ENCODE results near the gene CSNK1G1.

CSNK1G1 gene

DNA sequence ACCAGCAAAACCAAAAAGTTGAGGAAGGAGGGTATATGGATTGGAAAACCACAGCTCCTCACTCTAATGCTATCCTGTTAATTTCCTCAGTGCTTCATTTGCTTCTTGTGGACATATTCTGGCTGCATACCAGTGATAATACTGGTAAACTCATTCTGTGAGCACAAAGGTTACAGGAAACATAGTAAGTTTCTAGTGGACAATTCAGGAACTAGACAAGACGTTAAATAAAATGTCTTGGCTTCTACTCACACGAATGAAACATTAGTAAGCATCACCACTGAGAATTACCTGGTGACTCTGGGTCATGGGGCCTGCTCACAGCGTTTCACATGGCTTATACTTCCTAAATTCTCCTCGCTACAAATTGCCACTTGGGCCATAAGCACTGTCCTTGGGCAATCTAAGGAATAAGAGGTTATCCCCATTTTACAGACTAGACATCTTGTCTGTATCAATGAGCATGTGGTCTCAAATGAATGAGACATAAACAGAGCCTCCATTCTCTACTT lies 173.1 kb downstream of the CSNK1G1 start:
- no peak for DNase-seq

DNA sequence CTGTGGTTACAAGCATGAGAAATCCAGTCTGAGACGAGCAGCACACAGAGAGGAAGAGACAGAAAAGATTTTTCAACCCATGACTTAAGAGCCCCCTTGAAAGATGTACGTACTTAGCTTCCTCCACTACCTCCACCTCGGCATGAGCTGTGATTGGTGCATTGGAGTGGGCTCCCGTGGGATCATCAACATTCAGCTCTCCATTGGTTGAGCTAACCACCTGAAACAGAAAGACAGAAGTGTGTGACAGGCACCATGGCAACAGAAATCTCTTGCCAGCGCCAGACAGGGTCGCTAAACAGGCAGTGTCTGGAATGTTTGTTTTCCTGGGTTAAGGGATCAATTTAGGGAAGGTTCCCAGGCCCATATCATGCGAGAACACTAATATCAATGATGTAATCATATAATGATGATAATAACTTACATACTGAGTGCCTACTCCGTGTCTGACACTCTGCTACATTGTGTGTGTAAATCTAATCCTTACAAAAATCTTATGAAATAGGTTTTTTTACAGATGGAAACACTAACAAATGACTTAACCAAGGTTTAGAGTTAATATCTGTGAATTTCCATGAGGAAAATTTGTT lies 175.6 kb downstream of the CSNK1G1 start:
- no peak for DNase-seq

DNA sequence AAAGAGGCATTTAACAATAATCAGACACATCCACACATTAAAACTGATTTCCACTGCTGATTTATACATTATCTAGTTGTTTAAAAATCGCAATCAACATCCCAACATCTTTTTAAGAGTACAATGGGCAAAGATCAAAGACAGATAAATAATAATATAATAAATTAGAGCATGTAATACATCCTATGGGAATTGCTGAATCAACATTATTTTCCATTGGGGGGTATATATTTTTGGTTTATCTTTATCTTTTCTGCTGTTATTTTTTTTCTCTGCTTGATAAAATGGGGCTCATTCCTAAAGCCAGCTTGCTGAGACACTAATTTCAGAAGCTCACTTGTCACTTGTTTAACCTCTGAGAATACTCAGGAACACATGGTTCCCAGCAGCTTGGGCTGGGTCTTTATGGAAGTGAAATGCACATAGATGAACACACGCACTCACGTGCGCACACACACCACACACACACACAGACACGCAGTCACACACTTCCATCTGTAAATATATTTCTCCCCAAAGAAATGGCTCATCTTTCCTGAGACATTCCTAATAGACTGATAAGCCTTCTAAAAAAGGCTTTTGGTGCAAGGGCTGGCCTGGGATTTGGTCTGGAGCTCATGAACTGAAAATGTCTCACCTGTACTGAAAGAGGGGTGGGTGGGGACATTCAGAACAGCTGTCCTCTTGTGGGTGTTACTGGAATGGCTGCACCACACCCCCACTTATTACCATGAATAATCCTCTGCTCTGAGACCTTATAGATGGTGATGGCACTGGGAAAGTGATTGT lies 189.7 kb downstream of the CSNK1G1 start:
- DNase-seq: no peak

DNA sequence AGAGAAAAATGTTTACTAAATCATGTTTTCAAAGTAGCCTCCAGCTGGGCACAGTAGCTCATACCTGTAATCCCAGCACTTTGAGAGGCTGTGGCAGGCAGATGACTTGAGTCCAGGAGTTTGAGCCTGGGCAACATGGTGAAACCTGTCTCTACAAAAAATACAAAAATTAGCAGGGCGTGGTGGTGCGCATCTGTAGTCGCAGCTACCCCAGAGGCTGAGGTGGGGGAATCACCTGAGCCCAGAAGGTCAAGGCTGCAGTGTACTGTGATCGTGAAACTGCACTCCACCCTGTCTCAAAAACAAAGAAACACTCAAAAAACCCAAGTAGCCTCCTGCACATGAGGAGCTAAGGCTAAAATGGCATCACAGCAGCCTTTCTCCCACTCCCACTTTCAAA lies 191.5 kb downstream of the CSNK1G1 start:
- no peak for DNase-seq

DNA sequence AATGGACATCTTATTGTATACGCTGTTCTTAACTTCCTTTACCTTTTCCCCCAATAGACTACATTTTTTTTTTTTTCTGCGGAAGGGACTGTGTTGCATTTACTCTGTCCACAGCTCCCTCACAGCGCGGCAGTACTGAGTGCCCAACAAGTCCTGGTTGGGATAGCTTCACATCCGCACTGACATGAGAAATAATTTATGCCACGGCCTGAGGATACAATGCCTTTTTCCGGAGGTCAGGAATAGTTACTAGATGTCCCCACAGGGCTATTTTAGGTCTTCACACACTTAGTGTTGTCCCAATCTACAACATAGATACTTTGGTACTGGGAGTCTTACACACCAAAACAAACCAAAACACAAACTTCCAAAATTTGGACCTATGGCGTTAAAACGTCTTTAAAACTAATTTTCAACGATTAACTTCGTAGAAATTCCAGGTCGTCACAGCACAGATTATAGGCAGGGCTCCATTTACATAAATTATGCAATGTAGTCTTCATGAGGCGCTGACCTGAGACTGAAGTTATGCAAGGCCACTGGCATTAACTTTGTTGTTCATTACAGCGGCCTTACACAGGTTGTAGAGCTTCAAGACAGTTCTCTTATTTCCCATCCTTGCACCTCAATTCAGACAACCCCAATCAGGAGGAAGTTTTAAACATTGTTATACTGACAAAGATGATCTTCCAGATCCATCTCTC lies 192.2 kb downstream of the CSNK1G1 start:
- DNase-seq: no peak

DNA sequence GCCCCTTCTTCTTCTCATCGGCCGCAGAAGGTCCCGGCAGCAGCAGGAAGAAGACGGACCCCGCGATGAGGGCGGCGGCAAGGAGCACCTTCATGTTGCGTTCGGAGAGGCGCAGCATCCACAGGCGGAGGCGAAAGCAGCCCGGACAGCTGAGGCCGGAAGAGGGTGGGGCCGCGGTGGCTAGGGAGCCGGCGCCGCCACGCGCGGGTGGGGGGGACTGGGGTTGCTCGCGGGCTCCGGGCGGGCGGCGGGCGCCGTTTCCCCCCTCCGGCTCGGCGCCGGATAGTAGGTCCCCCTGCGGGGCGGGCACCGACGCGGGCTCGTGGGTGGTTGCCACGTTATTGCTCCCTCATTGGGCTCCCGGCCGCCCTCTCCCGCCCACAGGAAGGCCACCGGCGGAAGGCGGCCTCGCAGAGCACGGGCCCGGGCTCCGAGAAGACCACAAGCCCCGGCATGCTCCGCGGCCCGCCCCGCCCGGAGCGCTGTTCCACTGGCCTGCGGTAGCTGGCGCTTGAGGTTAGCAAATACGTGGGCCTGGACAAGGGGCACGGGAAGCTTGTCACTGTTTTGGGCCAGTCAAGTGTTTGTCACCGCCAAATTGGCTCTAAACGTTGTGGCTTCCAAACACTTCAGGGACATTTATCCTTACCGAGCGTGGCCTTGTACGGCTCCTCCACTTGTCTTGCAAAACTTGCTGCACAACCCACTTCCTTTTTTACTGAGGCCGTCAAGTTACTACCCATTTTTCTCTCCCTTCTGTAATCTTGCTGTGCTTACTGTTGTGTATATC lies 192.9 kb downstream of the CSNK1G1 start, which contains the start of gene PPIB:
Gene PPIB (minus strand): TSS at position 154 of the 790 bp plus-strand sequence. CDS start 36 bp downstream, at position 118.
- peak; percentile 98 for DNase-seq

DNA sequence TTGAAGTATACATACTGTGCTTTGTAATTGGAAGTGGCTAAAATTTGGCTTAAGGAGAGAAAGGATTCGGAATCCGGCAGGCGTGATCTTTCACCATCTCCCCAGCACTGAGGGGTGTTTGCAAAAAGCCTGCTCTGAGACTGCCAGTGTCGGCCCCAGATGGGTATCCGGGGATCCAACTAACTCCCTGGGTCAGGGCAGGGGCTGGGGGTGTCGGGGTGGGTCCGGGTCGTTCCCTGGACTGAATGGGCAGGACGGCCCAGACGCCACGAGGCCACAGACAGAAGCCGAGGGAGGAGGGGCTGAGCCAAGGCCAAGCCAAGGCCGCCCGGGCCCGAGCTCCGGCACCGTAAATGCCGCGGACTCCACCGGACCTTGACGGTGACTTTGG lies 193.5 kb downstream of the CSNK1G1 start:
- DNase-seq: no peak

DNA sequence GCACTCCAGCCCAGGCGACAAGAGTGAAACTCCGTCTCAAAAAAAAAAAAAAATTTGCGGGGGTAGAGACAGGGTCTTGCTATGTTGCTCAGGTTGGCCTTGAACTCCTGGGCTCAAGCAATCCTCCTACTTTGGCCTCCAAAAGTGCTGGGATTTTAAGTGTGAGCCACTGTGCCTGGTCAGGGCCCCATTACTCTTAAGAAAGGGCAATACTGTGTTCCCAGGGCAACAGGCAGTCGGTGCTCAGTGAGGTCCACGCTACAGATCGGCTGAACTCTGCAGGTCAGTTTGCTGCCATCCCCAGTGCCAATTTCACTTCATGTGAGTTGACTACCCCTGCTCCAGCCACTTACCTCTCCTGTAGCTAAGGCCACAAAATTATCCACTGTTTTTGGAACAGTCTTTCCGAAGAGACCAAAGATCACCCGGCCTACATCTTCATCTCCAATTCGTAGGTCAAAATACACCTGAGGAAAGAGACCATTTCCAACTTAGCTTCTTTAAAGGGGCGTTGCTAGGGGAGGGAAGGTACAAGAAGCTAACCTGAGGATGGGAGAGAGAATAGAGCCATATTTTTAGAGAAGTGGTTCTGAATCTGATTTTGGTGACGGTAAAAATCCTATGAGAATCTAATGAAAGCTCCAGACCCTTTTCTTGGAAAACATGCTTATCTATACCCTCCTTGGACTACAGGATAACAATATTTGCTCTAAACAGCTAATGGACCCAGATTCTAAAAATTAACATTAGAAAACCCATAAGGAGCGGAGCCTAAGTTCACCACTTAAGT lies 194.1 kb downstream of the CSNK1G1 start:
- no peak for DNase-seq

DNA sequence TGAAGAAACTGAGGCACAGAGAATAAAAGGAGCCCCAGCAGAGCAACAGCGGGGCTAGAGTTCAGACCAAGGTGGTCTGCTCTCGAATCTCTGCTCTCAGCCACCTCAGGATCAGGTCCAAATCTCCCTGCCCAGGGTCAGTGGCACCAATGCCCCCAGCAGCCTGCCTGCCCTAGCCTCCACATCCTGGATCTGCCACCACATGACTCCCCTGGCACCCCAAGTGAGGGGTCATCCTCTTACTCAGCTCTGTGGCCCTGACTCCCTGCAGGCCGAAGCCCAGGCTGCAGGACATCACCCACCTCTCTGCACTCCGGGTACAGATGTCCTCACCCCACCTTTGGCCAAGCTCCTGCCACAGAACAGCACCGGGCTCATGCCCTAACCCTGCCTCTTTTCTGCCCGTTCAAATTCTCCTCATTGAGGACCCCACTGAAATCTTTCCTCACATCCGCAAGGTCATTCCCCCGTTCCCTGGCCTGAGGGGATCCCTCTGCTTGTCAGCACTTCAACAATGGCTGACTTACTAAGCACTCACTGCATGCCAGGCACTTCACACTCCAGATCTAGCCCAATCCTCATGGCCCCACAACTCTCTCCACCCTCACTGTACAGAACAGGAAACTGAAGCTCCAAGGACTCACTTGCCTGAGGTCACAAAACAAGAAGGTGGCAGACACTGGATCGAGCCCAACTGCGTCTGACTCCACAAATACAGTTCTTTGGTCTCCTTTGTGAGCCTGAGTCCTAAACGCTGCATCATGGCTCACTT lies 197.4 kb downstream of the CSNK1G1 start:
- no peak for DNase-seq

DNA sequence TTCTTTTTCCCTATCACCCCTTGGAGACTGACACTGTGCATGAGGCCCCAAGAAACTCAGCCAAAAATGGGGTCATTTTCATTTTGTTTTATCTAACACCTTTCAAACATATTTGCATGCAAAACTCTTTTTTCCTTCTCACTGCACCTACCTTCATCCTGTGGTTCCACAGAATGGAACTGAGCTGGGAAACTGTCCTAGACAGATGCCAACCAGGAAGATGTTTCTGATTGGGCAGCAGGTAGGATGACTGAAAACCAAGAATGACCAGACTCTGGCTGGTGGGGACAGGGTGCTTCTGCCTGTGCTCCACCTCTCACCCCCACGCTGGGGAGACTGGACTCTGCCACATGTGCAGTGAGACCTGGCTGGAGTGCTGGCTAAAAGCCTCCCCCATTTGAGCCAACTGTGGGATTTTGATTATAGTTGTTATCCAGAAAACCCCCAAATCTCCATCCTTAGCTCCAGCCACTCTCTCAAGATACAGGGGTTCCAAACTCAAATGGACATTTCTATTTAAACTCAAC lies 198.3 kb downstream of the CSNK1G1 start:
- DNase-seq: no peak

DNA sequence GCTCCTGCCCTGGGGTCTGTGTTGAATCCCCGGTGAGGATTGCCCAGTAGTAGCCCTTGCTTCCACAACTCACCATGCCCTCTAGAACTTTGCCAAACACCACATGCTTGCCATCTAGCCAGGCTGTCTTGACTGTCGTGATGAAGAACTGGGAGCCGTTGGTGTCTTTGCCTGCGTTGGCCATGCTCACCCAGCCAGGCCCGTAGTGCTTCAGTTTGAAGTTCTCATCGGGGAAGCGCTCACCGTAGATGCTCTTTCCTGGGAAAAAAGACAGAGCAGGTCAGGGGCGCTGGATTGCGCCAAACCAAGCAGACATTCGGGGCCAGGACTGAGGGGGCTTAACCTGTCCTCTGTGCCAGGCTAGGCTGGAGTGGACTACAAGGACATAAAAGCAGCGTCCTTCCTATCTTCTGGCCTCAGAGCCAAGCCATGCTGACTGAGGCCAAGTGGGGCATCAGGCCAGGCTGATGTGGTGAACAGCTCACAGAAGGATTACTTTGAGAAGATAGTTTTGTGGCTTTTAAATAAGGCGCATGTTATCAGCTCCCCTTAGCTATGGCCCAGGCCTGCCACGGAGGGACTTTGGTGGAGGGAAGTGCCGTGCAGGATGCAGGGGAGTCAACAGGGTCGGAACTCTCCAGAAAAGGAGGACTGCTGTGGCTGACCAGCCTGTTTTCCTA lies 199.2 kb downstream of the CSNK1G1 start:
- no peak for DNase-seq

DNA sequence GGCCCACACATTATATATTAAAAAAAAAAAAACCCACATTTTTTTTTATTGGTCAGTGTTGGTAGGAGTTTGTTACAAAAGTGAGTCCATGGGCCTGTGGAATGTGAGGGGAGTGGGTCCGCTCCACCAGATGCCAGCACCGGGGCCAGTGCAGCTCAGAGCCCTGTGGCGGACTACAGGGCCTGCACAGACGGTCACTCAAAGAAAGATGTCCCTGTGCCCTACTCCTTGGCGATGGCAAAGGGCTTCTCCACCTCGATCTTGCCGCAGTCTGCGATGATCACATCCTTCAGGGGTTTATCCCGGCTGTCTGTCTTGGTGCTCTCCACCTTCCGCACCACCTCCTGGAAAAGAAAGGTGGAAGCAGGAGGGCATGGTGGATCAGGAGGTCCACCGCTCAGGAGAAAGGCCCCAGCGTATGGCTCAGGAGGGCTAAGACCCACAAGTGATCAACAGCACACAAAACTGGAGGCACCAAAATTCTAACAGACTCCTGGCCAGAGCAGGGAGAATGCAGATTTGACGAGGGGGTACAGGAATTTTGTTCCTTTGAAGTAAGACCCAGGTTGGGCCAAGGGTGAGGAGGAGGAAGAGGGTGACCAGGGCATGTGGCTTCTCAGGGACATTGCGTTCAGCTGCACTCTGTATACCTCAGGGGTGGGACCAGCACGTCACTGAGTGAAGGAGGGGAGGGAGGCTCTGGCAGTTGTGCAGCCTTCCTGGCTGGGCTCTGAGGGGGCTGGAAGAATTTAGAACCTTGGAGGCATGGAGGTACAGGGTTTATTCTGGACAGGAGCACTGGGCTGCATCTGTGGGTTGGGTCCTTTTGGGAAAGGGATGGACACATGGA lies 199.9 kb downstream of the CSNK1G1 start:
- no peak for DNase-seq

DNA sequence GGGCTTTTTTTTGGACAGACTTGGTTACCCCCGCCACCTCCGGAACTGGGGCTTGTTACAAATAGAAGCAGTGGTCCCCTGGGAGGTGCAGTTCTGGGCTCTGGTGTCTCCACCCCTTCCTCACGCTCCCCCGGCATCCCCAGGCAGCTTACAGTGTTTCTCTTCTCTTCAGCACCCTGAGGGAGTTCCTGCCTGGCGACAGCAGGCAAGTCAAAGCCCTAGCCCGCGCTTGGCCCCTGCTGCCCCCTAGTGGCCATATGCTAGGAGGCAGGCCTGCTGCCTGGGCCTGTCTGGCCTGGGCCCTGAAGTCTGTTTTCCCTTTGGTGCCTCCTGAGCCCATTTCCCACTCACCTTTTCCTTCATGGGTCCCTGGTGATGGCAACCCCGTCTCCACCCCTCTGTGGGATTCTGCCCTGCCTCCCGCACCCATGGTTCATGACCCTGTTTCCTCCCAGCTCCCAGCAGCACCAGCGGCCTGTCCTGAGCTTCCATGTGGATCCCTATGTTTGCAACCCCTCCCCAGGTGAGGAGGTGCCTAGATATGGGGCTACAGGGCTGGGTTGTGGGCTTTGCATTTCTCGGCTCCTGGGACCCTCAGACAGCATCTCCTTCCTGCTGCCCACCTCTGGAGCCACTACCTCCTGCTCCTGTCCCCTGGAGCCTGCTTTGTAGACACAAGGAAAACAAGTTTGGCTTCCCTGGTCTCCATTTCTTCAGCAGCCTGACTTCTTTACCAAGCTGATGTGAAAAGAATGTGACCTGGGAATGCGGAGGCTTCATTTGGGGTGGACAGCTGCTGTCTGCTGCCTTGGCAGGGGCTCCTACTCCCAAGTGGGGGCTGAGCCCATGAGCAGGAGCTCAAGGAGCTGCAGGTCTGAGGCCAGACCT lies 202.2 kb downstream of the CSNK1G1 start:
- peak; percentile 84 for DNase-seq

DNA sequence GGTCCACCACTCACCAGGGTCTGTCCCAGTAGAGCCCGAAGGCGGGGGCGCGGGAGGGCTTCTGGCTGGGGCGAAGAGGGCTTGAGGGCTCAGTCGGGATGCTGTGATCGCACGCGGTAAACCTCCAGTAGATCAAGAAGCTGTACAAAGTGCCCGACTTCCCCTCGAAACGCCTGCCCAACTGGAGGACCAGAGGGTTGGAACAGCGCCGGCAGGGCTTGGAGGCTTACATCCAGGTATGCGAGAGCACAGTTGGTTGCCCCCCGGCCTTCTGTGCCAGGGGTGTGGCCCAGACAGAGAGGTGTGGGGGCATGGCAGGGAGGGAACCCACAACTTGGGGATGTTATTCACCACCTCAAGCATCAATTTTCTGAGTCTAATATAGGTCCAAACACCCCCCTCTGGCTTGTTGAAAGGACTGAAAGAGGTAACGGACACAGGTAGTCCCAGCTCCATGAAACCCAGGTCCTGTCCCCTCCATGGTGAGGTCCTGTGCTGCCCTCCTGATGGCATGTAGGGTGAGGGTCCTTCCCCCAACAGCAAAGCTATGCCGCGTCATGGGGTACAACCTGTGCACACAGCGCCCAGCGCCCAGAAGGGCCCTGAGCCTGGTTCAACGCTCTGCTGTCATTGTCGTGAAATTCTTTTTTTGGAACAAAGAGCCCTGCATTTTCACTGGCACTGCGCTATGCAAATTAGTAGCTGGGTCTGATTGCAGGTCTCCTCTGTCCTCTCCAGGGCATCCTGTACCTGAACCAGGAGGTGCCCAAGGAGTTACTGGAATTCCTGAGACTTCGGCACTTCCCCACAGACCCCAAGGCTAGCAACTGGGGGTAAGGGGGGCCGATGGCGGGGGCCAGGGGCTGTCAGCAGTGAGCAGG lies 203.2 kb downstream of the CSNK1G1 start:
- no peak for DNase-seq

DNA sequence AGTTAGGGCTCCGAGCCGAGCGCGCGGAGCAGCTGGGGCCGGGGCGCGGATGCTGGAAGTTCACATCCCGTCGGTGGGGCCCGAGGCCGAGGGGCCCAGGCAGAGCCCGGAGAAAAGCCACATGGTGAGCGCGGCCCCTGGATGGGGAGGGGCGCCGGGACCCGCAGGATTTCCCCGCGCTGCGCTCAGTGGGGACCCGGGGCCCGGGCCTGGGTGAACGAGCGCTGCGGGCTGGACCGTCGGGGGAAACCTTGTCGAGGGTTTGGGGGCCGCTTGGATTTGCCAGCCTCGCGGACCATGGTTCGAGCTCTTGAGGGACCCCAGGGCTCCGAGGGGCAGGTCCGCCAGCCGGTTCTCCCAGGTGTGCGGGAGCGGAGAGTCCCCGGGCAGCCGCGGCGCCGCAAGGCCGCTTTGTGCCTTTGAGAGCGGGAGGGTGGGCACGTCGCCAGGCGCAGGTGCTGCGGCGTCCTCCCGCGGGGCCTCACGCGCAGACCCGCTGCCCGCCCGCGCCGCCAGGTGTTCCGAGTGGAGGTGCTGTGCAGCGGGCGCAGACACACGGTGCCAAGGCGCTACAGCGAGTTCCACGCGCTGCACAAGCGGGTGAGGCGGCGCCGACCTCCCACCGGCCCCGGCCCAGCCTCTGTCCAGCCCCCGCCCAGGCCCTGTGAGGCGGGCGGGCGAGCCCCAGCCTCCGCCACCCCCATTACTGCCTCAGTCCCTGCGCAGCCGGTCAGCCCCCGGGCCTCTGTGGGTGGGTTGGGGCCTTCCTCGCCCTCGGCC lies 204.1 kb downstream of the CSNK1G1 start, which contains the start of gene SNX22:
Gene SNX22 (plus strand): TSS at position 5 of the 780 bp plus-strand sequence. CDS start 45 bp downstream, at position 50.
- no peak for DNase-seq

DNA sequence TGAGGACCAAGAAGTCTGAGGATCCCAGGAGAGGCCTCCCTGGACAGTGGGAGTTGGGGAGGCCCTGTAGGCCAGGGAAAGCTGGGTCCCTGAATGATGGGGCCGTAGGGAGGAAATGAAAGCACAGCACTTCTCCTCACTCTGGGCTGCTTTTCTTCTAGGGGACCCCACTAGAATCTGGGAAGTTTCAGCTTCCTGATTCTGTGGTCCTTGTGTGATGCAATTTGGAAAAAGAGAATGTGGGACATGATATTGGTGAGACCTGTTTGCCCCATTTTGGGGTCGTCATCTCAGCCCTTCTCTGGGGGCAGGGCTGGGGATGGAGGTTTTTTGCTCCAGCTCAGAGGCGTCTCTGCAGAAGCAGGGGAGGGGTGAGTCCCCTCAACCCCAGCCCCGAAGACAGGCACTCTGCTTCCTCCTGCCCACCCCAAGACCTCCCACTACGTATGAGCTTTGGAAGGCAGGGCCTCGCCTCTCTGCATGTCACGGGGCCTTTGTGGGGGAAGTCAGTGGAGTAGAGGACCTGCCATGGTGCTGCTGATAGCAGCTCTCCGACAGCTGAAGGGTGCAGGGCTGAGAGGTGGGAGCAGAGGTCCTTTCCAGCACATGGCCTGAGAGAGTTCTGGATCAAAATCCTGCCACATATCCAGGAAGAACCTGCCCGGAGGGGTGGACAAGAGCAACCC lies 205.9 kb downstream of the CSNK1G1 start:
- DNase-seq: no peak

Measured in EL (cell line).